Measurements from ENCODE around the gene SPTB.

Gene SPTB

DNA sequence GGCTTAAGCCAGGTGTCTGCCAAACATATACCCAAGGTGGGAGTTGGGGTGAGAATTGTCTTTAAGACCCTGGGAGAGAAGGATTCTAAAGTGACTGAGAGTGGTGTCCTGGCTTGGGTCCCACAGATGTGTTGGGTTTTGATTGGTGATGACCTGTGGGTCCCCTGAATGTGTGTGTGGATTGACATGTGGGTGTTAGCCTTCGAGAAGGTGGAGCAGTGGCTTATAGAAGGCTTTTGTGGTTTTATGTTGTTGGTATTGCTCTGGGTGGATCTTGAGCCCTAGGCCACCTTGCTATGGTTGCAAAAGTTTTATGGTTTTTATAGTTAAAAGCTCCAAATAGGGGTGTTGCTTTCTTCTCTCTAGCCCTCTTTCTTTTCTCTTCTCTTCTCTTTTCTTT is 145.8 kb downstream of the SPTB start:
- Mint-ChIP-seq H3K4me3 (no peak overlapping the region), H3K4me1 (peaks cover 12% of the 10 kb centered on the region), H3K9me3 (no peaks in the 10 kb centered on the region), H3K27ac (no peak overlapping the region), H3K36me3 (ENCODE audit: low read depth) (peaks cover 51% of the 10 kb centered on the region), H3K27me3 (ENCODE audit: low read depth) (peaks cover 4% of the 10 kb centered on the region)
- TF ChIP-seq, protein P1, sequence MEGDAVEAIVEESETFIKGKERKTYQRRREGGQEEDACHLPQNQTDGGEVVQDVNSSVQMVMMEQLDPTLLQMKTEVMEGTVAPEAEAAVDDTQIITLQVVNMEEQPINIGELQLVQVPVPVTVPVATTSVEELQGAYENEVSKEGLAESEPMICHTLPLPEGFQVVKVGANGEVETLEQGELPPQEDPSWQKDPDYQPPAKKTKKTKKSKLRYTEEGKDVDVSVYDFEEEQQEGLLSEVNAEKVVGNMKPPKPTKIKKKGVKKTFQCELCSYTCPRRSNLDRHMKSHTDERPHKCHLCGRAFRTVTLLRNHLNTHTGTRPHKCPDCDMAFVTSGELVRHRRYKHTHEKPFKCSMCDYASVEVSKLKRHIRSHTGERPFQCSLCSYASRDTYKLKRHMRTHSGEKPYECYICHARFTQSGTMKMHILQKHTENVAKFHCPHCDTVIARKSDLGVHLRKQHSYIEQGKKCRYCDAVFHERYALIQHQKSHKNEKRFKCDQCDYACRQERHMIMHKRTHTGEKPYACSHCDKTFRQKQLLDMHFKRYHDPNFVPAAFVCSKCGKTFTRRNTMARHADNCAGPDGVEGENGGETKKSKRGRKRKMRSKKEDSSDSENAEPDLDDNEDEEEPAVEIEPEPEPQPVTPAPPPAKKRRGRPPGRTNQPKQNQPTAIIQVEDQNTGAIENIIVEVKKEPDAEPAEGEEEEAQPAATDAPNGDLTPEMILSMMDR (IDR thresholded peaks at IDR 0.05; ENCODE audit: unreplicated experiment in 3 of 3), result no peak

DNA sequence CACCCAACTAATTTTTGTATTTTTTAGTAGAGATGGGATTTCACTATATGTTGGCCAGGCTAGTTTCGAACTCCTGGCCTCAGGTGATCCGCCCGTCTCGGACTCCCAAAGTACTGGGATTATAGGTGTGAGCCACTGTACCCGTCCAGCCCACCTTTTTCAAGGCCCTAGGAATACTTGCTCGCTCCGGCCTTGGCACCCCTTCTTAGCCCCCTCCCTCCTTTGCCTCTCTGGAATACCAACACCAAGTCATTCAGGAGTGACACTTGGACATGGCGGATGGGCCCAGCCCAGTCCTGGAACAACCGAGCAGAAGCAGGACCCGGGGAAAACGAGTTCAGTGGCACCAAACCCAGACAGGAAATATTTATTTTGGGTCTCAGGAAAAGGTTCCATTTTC is 146.4 kb downstream of the SPTB start:
- H3K4me1 Mint-ChIP-seq, result peaks cover 12% of the 10 kb centered on the region
- H3K36me3 Mint-ChIP-seq (ENCODE audit: low read depth), result peaks cover 56% of the 10 kb centered on the region
- H3K27ac Mint-ChIP-seq, result no peak overlapping the region
- H3K4me3 Mint-ChIP-seq, result no peak overlapping the region
- H3K27me3 Mint-ChIP-seq (ENCODE audit: low read depth), result peaks cover 4% of the 10 kb centered on the region
- no peaks in the 10 kb centered on the region for H3K9me3 Mint-ChIP-seq
- TF ChIP-seq, protein P1 (IDR thresholded peaks at IDR 0.05; ENCODE audit: unreplicated experiment in 3 of 3), result no peak

GRCh38 chr14:64732536-64733120 is 147.1 kb downstream of the SPTB start:
- H3K9me3 Mint-ChIP-seq, result no peaks in the 10 kb centered on the region
- H3K4me3 Mint-ChIP-seq, result no peak overlapping the region
- TF ChIP-seq, protein P1 (IDR thresholded peaks at IDR 0.05; ENCODE audit: unreplicated experiment in 3 of 3), result no peak
- H3K27ac Mint-ChIP-seq, result no peak overlapping the region
- peaks cover 12% of the 10 kb centered on the region for H3K4me1 Mint-ChIP-seq
- peaks cover 56% of the 10 kb centered on the region for H3K36me3 Mint-ChIP-seq (ENCODE audit: low read depth)
- H3K27me3 Mint-ChIP-seq (ENCODE audit: low read depth), result peaks cover 4% of the 10 kb centered on the region

- Mint-ChIP-seq H3K36me3 (ENCODE audit: low read depth) (peaks cover 56% of the 10 kb centered on the region), H3K9me3 (no peaks in the 10 kb centered on the region), H3K27ac (no peak overlapping the region), H3K27me3 (ENCODE audit: low read depth) (peaks cover 4% of the 10 kb centered on the region), H3K4me3 (no peak overlapping the region), H3K4me1 (peaks cover 12% of the 10 kb centered on the region)
- TF ChIP-seq, protein P1 (IDR thresholded peaks at IDR 0.05; ENCODE audit: unreplicated experiment in 3 of 3), result no peak
Observed at GRCh38 chr14:64732066-64732465, 147.6 kb downstream of the SPTB start.

DNA sequence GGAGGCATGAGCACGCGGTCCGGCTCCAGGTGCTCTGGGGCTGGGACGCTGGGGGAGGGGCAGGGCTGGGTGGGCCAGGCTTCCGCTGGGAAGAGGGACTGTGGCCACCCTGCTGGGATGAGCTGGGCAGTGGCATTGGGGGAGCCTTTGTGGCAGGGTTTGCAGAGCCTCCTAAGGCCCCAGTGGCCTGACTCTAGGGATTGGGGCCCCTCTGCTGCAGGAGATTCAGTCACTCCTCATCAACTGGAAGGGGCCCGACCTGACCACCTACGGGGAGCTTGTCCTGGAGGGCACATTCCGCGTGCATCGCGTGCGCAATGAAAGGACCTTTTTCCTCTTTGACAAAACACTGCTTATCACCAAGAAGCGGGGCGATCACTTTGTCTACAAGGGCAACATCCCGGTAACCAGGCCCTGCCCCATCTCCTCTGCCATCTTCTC is 148.5 kb downstream of the SPTB start:
- Mint-ChIP-seq H3K36me3 (ENCODE audit: low read depth) (peaks cover 56% of the 10 kb centered on the region), H3K27me3 (ENCODE audit: low read depth) (peaks cover 4% of the 10 kb centered on the region), H3K4me3 (no peak overlapping the region), H3K9me3 (no peaks in the 10 kb centered on the region), H3K4me1 (peaks cover 12% of the 10 kb centered on the region), H3K27ac (no peak overlapping the region)
- TF ChIP-seq, protein P1 (IDR thresholded peaks at IDR 0.05; ENCODE audit: unreplicated experiment in 3 of 3), result no peak

DNA sequence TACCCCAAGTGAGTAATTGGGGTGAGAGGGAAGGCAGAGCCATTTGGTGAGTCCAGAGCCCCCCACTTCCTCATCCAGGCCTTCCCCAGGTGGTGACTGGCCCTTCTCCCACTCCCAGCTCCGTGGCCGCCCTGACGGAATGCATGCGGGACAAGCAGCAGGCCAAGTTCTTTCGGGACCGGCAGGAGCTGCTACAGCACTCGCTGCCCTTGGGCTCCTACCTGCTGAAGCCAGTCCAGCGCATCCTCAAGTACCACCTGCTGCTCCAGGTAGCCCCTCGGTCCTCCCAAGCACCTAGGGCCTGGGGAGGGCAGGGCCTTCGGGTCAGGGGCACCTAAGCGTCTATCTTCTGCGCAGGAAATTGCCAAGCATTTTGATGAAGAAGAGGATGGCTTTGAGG is 149.0 kb downstream of the SPTB start:
- no peaks in the 10 kb centered on the region for H3K9me3 Mint-ChIP-seq
- H3K4me1 Mint-ChIP-seq, result peaks cover 12% of the 10 kb centered on the region
- H3K36me3 Mint-ChIP-seq (ENCODE audit: low read depth), result peaks cover 56% of the 10 kb centered on the region
- no peak overlapping the region for H3K27ac Mint-ChIP-seq
- H3K4me3 Mint-ChIP-seq, result no peak overlapping the region
- TF ChIP-seq, protein P1 (IDR thresholded peaks at IDR 0.05; ENCODE audit: unreplicated experiment in 3 of 3), result no peak
- peaks cover 4% of the 10 kb centered on the region for H3K27me3 Mint-ChIP-seq (ENCODE audit: low read depth)
